Measurements from ENCODE around the gene MMP25.

GRCh38 chr16:3086596-3087242 is 40.4 kb downstream of the MMP25 start:
- TF ChIP-seq, protein P1, sequence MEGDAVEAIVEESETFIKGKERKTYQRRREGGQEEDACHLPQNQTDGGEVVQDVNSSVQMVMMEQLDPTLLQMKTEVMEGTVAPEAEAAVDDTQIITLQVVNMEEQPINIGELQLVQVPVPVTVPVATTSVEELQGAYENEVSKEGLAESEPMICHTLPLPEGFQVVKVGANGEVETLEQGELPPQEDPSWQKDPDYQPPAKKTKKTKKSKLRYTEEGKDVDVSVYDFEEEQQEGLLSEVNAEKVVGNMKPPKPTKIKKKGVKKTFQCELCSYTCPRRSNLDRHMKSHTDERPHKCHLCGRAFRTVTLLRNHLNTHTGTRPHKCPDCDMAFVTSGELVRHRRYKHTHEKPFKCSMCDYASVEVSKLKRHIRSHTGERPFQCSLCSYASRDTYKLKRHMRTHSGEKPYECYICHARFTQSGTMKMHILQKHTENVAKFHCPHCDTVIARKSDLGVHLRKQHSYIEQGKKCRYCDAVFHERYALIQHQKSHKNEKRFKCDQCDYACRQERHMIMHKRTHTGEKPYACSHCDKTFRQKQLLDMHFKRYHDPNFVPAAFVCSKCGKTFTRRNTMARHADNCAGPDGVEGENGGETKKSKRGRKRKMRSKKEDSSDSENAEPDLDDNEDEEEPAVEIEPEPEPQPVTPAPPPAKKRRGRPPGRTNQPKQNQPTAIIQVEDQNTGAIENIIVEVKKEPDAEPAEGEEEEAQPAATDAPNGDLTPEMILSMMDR (IDR thresholded peaks at IDR 0.05) = no peak
- no peak for TF ChIP-seq POLR2A (IDR thresholded peaks at IDR 0.05)
